Lower lobe of right lung (tissue), 2 donors: Measurements from ENCODE around the gene NLGN4X. TPM values are rescaled to one million over a fixed set of nuclear protein-coding genes. Genes with fewer than 3 reads are reported as not detected.

Experiments used
- ATAC-seq, 2 donors: fragments of 200-7000 bp; cut with Tn5 transposase; one replicate each; pipeline ENCODE4 v1.9.1; 2020 to 2022; ENCODE audit warnings: mild to moderate bottlenecking in 2 of 2, moderate library complexity in 2 of 2
- DNase-seq: peaks from one replicate; pipeline ENCODE4 v3.0.0-alpha.2; 2020
- H3K27ac ChIP-seq: fragments of 200-600 bp; one replicate; pipeline ENCODE4 v1.8.0; 2022
- H3K27me3 ChIP-seq: fragments of 200-600 bp; one replicate; pipeline ENCODE4 v1.8.0; 2022; ENCODE audit warnings: low read depth
- H3K36me3 ChIP-seq: fragments of 200-600 bp; one replicate; pipeline ENCODE4 v1.8.0; 2022; ENCODE audit warnings: mild to moderate bottlenecking
- H3K4me1 ChIP-seq: fragments of 200-600 bp; one replicate; pipeline ENCODE4 v1.8.0; 2022
- H3K4me3 ChIP-seq: fragments of 200-600 bp; one replicate; pipeline ENCODE4 v1.8.0; 2022; ENCODE audit warnings: mild to moderate bottlenecking
- H3K9me3 ChIP-seq: fragments of 200-600 bp; one replicate; pipeline ENCODE4 v1.8.0; 2022
- CTCF ChIP-seq: fragments of 200-600 bp; IDR thresholded peaks from one replicate; pipeline ENCODE4 v1.8.0; 2022; ENCODE audit warnings: antibody characterized with exemption, mild to moderate bottlenecking
- intact Hi-C: fragments of 100-400 bp; cut with DNase I; formaldehyde crosslinking; loops from one replicate; pipeline ENCODE4 v1.11.0; 2022
- total RNA-seq: library from RNA; stranded (reverse); fragmentation: NEBNext Ultra II Directional; extraction: Animal tissue kit (Norgen Biotek cat#: 25700); gene quantifications from one replicate; pipeline ENCODE4 v1.2.1, GENCODE V29; 2021
- donor health status: DM: no; HTN: yes; CAD: no; lungs with severe emphysema.

Gene NLGN4X
- total RNA-seq, 1 donor from 2014 or later: 4.8 TPM

GRCh38 chrX:6019076-6019475, 209.6 kb downstream of the NLGN4X start:
- H3K4me3 ChIP-seq: no peak overlapping the region
- intact Hi-C loops: no loop called here
- no peak for TF ChIP-seq CTCF
- H3K27me3 ChIP-seq: no peaks in the 10 kb centered on the region
- no peak for ATAC-seq
- no peaks in the 10 kb centered on the region for H3K36me3 ChIP-seq
- H3K9me3 ChIP-seq: no peaks in the 10 kb centered on the region
- no peaks in the 10 kb centered on the region for H3K4me1 ChIP-seq
- H3K27ac ChIP-seq: no peak overlapping the region
- DNase-seq: no peak

- H3K9me3 ChIP-seq: no peaks in the 10 kb centered on the region
- ATAC-seq: no peak
- H3K4me3 ChIP-seq: no peak overlapping the region
- DNase-seq: no peak
- H3K27ac ChIP-seq: no peak overlapping the region
- H3K27me3 ChIP-seq: no peaks in the 10 kb centered on the region
- intact Hi-C loops: no loop called here
- no peaks in the 10 kb centered on the region for H3K36me3 ChIP-seq
- no peaks in the 10 kb centered on the region for H3K4me1 ChIP-seq
- no peak for TF ChIP-seq CTCF
Observed at GRCh38 chrX:6015423-6015822, 213.2 kb downstream of the NLGN4X start.

- TF ChIP-seq CTCF: no peak
- H3K27me3 ChIP-seq: no peaks in the 10 kb centered on the region
- H3K4me3 ChIP-seq: no peak overlapping the region
- H3K9me3 ChIP-seq: no peaks in the 10 kb centered on the region
- intact Hi-C loops: no loop called here
- DNase-seq: no peak
- H3K4me1 ChIP-seq: no peaks in the 10 kb centered on the region
- no peaks in the 10 kb centered on the region for H3K36me3 ChIP-seq
- H3K27ac ChIP-seq: no peak overlapping the region
- ATAC-seq: no peak
Observed at GRCh38 chrX:6012357-6012756, 216.3 kb downstream of the NLGN4X start.

- Histone ChIP-seq H3K4me3 (no peak overlapping the region), H3K27me3 (no peaks in the 10 kb centered on the region), H3K4me1 (no peaks in the 10 kb centered on the region), H3K27ac (no peak overlapping the region), H3K9me3 (no peaks in the 10 kb centered on the region), H3K36me3 (no peaks in the 10 kb centered on the region)
- TF ChIP-seq CTCF: no peak
- no peak for DNase-seq
- no peak for ATAC-seq
- intact Hi-C loops: no loop called here
Observed at GRCh38 chrX:6005856-6006255, 222.8 kb downstream of the NLGN4X start.

GRCh38 chrX:6004529-6004928, 224.1 kb downstream of the NLGN4X start:
- no peak overlapping the region for H3K27ac ChIP-seq
- H3K36me3 ChIP-seq: no peaks in the 10 kb centered on the region
- no peaks in the 10 kb centered on the region for H3K4me1 ChIP-seq
- no peak overlapping the region for H3K4me3 ChIP-seq
- H3K27me3 ChIP-seq: no peaks in the 10 kb centered on the region
- TF ChIP-seq CTCF: no peak
- no peaks in the 10 kb centered on the region for H3K9me3 ChIP-seq
- intact Hi-C loops: no loop called here
- ATAC-seq: no peak
- no peak for DNase-seq

- Histone ChIP-seq H3K4me1 (no peaks in the 10 kb centered on the region), H3K27ac (no peak overlapping the region), H3K36me3 (no peaks in the 10 kb centered on the region), H3K27me3 (no peaks in the 10 kb centered on the region), H3K4me3 (no peak overlapping the region), H3K9me3 (no peaks in the 10 kb centered on the region)
- ATAC-seq (peak; percentile 55 to 74), DNase-seq (no peak)
- TF ChIP-seq CTCF: no peak
- intact Hi-C loops: no loop called here
Observed at GRCh38 chrX:6002056-6002455, 226.6 kb downstream of the NLGN4X start.
